ENCODE data around the gene KLHL13. TPM values are rescaled to one million over a fixed set of nuclear protein-coding genes. Genes with fewer than 3 reads are reported as not detected.
"Not testable (repeated sequence)": the region's sequence is repeated elsewhere in the genome, so short reads cannot be mapped to it uniquely, and the experiment has no call there.

The KLHL13 gene
- total RNA-seq, 1 donor from 2014 or later, result 10.2 TPM

GRCh38 chrX:117969328-117969727 lies 147.3 kb downstream of the KLHL13 start:
- DNase-seq (ENCODE audit: extremely low spot score, unreplicated experiment), result no peak
- peaks cover 17% of the 10 kb centered on the region for H3K4me1 Mint-ChIP-seq (ENCODE audit: unreplicated experiment)
- no peak for TF ChIP-seq CTCF (conservative IDR thresholded peaks at IDR 0.05)
- H3K9me3 Mint-ChIP-seq, result no peaks in the 10 kb centered on the region
- H3K36me3 Mint-ChIP-seq, result no peaks in the 10 kb centered on the region
- H3K4me3 Mint-ChIP-seq, result no peak overlapping the region
- no peaks in the 10 kb centered on the region for H3K27me3 Mint-ChIP-seq
- H3K27ac Mint-ChIP-seq, result no peak overlapping the region

- H3K4me1 Mint-ChIP-seq (ENCODE audit: unreplicated experiment), result no peaks in the 10 kb centered on the region
- H3K27ac Mint-ChIP-seq, result no peak overlapping the region
- no peak overlapping the region for H3K4me3 Mint-ChIP-seq
- H3K36me3 Mint-ChIP-seq, result no peaks in the 10 kb centered on the region
- DNase-seq (ENCODE audit: extremely low spot score, unreplicated experiment), result no peak
- no peaks in the 10 kb centered on the region for H3K27me3 Mint-ChIP-seq
- H3K9me3 Mint-ChIP-seq, result no peaks in the 10 kb centered on the region
- TF ChIP-seq CTCF (conservative IDR thresholded peaks at IDR 0.05), result no peak
Measured at GRCh38 chrX:117959045-117959444, 157.6 kb downstream of the KLHL13 start.

GRCh38 chrX:117957128-117957527 lies 159.5 kb downstream of the KLHL13 start:
- no peak for TF ChIP-seq CTCF (conservative IDR thresholded peaks at IDR 0.05)
- no peak for DNase-seq (ENCODE audit: extremely low spot score, unreplicated experiment)
- Mint-ChIP-seq H3K4me3 (no peak overlapping the region), H3K27me3 (no peaks in the 10 kb centered on the region), H3K27ac (no peak overlapping the region), H3K4me1 (ENCODE audit: unreplicated experiment) (no peaks in the 10 kb centered on the region), H3K9me3 (no peaks in the 10 kb centered on the region), H3K36me3 (no peaks in the 10 kb centered on the region)

- H3K27ac Mint-ChIP-seq; DNase-seq (ENCODE audit: extremely low spot score, unreplicated experiment); H3K36me3 Mint-ChIP-seq; H3K27me3 Mint-ChIP-seq; H3K9me3 Mint-ChIP-seq; H3K4me3 Mint-ChIP-seq; H3K4me1 Mint-ChIP-seq (ENCODE audit: unreplicated experiment): not testable (repeated sequence)
Measured at GRCh38 chrX:117939296-117939695, 177.3 kb downstream of the KLHL13 start.

- no peaks in the 10 kb centered on the region for H3K9me3 Mint-ChIP-seq
- DNase-seq (ENCODE audit: extremely low spot score, unreplicated experiment), result no peak
- H3K27me3 Mint-ChIP-seq, result no peaks in the 10 kb centered on the region
- no peak for TF ChIP-seq CTCF (conservative IDR thresholded peaks at IDR 0.05)
- no peak overlapping the region for H3K4me3 Mint-ChIP-seq
- H3K4me1 Mint-ChIP-seq (ENCODE audit: unreplicated experiment), result no peaks in the 10 kb centered on the region
- H3K36me3 Mint-ChIP-seq, result no peaks in the 10 kb centered on the region
- no peak overlapping the region for H3K27ac Mint-ChIP-seq
Measured at GRCh38 chrX:117936118-117936517, 180.5 kb downstream of the KLHL13 start.

- H3K36me3 Mint-ChIP-seq; H3K27me3 Mint-ChIP-seq; H3K9me3 Mint-ChIP-seq; H3K4me1 Mint-ChIP-seq (ENCODE audit: unreplicated experiment); H3K27ac Mint-ChIP-seq; H3K4me3 Mint-ChIP-seq; DNase-seq (ENCODE audit: extremely low spot score, unreplicated experiment): not testable (repeated sequence)
Measured at GRCh38 chrX:117930116-117930515, 186.5 kb downstream of the KLHL13 start.

- Mint-ChIP-seq H3K4me3 (no peak overlapping the region), H3K27ac (no peak overlapping the region), H3K27me3 (no peaks in the 10 kb centered on the region), H3K4me1 (ENCODE audit: unreplicated experiment) (no peaks in the 10 kb centered on the region), H3K36me3 (no peaks in the 10 kb centered on the region), H3K9me3 (no peaks in the 10 kb centered on the region)
- no peak for DNase-seq (ENCODE audit: extremely low spot score, unreplicated experiment)
- TF ChIP-seq CTCF (conservative IDR thresholded peaks at IDR 0.05), result no peak
Measured at GRCh38 chrX:117919755-117920154, 196.9 kb downstream of the KLHL13 start.

Data from type B pancreatic cell (in vitro differentiated cells).